GM10248 (cell line): Measurements from ENCODE around the gene PPARD.

Experiments
- CTCF ChIA-PET: fragments of 300-600 bp; sonication (Branson Sonifier 250); formaldehyde crosslinking; extraction: SDS; loops from one replicate; lab custom pipeline; 2021; ENCODE audit warnings: antibody characterized with exemption; lab: Yijun Ruan, JAX
- POLR2A ChIA-PET: fragments of 350-650 bp; sonication (Branson Sonifier 250); formaldehyde crosslinking; extraction: SDS; loops from one replicate; lab custom pipeline; 2020; ENCODE audit warnings: antibody characterized with exemption; lab: Yijun Ruan, JAX
- DNase-seq: peaks from one replicate; pipeline ENCODE4 v3.0.0; 2012; ENCODE audit errors: extremely low spot score
- TF ChIP-seq, protein P1 (sequence below): IDR thresholded peaks from 2 replicates; pipeline ENCODE4 v1.5.1; 2012; ENCODE audit warnings: mild to moderate bottlenecking, low read depth; ENCODE audit errors: extremely low read depth, missing control alignments, control extremely low read depth

Gene PPARD

DNA sequence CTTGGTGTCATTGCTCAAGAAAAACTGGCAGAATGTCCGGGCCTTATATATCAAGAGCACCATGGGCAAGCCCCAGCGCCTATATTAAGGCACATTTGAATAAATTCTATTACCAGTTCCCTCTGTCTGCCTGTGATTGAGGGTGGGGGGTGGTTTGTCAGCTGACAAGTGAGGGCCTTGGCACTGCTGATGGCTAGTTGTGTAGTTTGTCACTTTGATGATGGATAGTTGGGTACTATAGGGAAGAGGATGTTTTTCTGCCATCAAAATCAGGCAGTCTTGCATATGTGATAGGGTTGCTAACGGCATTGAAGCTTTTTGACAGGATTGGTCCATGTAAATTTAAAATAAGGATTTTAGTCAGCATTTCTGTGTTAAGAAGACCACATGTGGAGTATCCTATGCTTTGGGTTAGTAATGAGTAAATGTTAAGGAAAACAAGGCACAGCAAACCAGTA lies 128.3 kb downstream of the PPARD start:
- DNase-seq, result no peak
- ChIA-PET POLR2A (interaction anchor here (0.7 to 1.3 kb wide), 3 partner anchors 11 to 583 kb away, joined by 3 to 5 read pairs (median 4); partner anchors contain the start of gene TAF11), CTCF (interaction anchor here (0.6 to 1.9 kb wide), 4 partner anchors 41 to 267 kb away, joined by 3 to 8 read pairs (median 3); partner anchors contain the start of gene PPARD)
- TF ChIP-seq, protein P1, sequence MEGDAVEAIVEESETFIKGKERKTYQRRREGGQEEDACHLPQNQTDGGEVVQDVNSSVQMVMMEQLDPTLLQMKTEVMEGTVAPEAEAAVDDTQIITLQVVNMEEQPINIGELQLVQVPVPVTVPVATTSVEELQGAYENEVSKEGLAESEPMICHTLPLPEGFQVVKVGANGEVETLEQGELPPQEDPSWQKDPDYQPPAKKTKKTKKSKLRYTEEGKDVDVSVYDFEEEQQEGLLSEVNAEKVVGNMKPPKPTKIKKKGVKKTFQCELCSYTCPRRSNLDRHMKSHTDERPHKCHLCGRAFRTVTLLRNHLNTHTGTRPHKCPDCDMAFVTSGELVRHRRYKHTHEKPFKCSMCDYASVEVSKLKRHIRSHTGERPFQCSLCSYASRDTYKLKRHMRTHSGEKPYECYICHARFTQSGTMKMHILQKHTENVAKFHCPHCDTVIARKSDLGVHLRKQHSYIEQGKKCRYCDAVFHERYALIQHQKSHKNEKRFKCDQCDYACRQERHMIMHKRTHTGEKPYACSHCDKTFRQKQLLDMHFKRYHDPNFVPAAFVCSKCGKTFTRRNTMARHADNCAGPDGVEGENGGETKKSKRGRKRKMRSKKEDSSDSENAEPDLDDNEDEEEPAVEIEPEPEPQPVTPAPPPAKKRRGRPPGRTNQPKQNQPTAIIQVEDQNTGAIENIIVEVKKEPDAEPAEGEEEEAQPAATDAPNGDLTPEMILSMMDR, result no peak

DNA sequence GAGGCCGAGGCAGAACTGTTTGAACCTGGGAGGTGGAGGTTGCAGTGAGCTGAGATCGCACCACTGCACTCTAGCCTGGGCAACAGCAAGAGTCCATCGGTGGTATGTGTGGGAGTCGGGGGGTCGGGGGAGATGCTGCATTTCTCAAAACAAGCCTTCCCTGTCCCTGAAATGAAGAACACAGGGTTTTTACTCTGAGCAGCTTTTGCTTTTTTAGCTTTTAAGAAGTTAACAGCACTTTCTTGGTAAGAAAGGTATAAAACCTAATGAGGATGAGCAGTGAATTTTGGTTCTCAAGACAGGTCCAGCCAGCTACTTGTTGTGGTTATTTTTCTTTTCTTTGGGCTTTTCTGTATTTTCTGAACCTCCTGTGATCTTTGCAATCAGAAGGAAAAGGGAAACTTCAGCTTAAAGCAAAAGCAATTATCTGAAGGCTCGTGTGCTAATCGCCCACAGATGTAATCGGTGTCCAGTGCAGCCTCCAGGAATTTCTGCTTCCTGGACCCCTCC lies 129.5 kb downstream of the PPARD start:
- no peak for DNase-seq
- ChIA-PET CTCF (interaction anchor here (0.9 to 2.2 kb wide), 6 partner anchors 10 to 265 kb away, joined by 3 to 8 read pairs (median 4); partner anchors contain the start of genes ARMC12 and PPARD), POLR2A (interaction anchor here (0.6 to 1.3 kb wide), 6 partner anchors 9 to 659 kb away, joined by 3 to 6 read pairs (median 3); partner anchors contain the start of gene TAF11)
- TF ChIP-seq, protein P1, result no peak

GRCh38 chr6:35473075-35473849 lies 130.9 kb downstream of the PPARD start:
- no peak for DNase-seq
- CTCF ChIA-PET, result interaction anchor here (2.2 kb wide), 1 partner anchor 9 kb away, joined by 6 read pairs; no protein-coding TSS in a partner anchor
- TF ChIP-seq, protein P1, result no peak
- POLR2A ChIA-PET, result interaction anchor here (0.6 to 1.1 kb wide), 7 partner anchors 10 to 658 kb away, joined by 3 to 5 read pairs (median 3); no protein-coding TSS in a partner anchor

- DNase-seq, result no peak
- TF ChIP-seq, protein P1, result no peak
- ChIA-PET POLR2A (interaction anchor here (0.6 to 1.1 kb wide), 4 partner anchors 10 to 376 kb away, joined by 3 to 5 read pairs (median 4); no protein-coding TSS in a partner anchor), CTCF (interaction anchor here (2.2 kb wide), 1 partner anchor 8 kb away, joined by 6 read pairs; no protein-coding TSS in a partner anchor)
Observed at GRCh38 chr6:35473850-35474130, 131.4 kb downstream of the PPARD start.

- DNase-seq, result no peak
- CTCF ChIA-PET, result interaction anchor here (2.2 kb wide), 1 partner anchor 8 kb away, joined by 6 read pairs; no protein-coding TSS in a partner anchor
- TF ChIP-seq, protein P1, result no peak
- POLR2A ChIA-PET, result interaction anchor here (0.6 to 1.1 kb wide), 3 partner anchors 9 to 231 kb away, joined by 3 to 5 read pairs (median 4); no protein-coding TSS in a partner anchor
Observed at GRCh38 chr6:35474131-35474941, 132.0 kb downstream of the PPARD start.
